H9 (cell line): Measurements from ENCODE around the gene FBXO27. TPM values are rescaled to one million over a fixed set of nuclear protein-coding genes. Genes with fewer than 3 reads are reported as not detected.
A peak's percentile ranks its signal among the peaks of the same experiment; 100 is the strongest.
"Not testable (repeated sequence)": the region's sequence is repeated elsewhere in the genome, so short reads cannot be mapped to it uniquely, and the experiment has no call there.

Experiments
- DNase-seq: peaks from one replicate; pipeline ENCODE4 v3.0.0-alpha.2; 2017
- H2AFZ ChIP-seq: one replicate; pipeline ENCODE4 v1.6.1; 2013; ENCODE audit warnings: mild to moderate bottlenecking, low read length, control low read depth, moderate library complexity
- H2AK5ac ChIP-seq: 2 replicates; pipeline ENCODE4 v1.6.1; 2013; ENCODE audit warnings: low read length, control low read depth, mixed read lengths; ENCODE audit not compliant: insufficient read length
- H2BK120ac ChIP-seq: one replicate; pipeline ENCODE4 v1.6.1; 2013; ENCODE audit warnings: low read depth, mild to moderate bottlenecking, low read length, control low read depth, inconsistent platforms; ENCODE audit not compliant: poor library complexity, severe bottlenecking
- H2BK12ac ChIP-seq: 2 replicates; pipeline ENCODE4 v1.6.1; 2013; ENCODE audit warnings: low read length, control low read depth, mixed read lengths, low read depth; ENCODE audit not compliant: insufficient read length
- H2BK15ac ChIP-seq: 2 replicates; pipeline ENCODE4 v1.6.1; 2013; ENCODE audit warnings: low read depth, low read length, control low read depth
- H2BK20ac ChIP-seq: one replicate; pipeline ENCODE4 v1.6.1; 2013; ENCODE audit warnings: low read depth, mild to moderate bottlenecking, low read length, control low read depth, inconsistent platforms; ENCODE audit not compliant: poor library complexity, severe bottlenecking
- H2BK5ac ChIP-seq: 2 replicates; pipeline ENCODE4 v1.6.1; 2013; ENCODE audit warnings: low read length, control low read depth, mixed read lengths; ENCODE audit not compliant: insufficient read length
- H3K14ac ChIP-seq: 2 replicates; pipeline ENCODE4 v1.6.1; 2013; ENCODE audit warnings: low read length, control low read depth; ENCODE audit not compliant: insufficient read depth
- H3K18ac ChIP-seq: 2 replicates; pipeline ENCODE4 v1.6.1; 2013; ENCODE audit warnings: low read depth, mild to moderate bottlenecking, mixed read lengths, low read length, control low read depth; ENCODE audit not compliant: insufficient read length
- H3K23ac ChIP-seq: 2 replicates; pipeline ENCODE4 v1.6.1; 2013; ENCODE audit warnings: low read length, control low read depth, mixed read lengths, low read depth; ENCODE audit not compliant: insufficient read length
- H3K23me2 ChIP-seq: 2 replicates; pipeline ENCODE4 v1.6.1; 2013; ENCODE audit warnings: low read depth, mild to moderate bottlenecking, mixed read lengths, low read length, control low read depth; ENCODE audit not compliant: insufficient read length, poor library complexity, severe bottlenecking
- H3K27ac ChIP-seq: 2 replicates; pipeline ENCODE4 v1.5.1; 2013; ENCODE audit warnings: low read length, control low read depth, mixed read lengths, low read depth; ENCODE audit not compliant: insufficient read length
- H3K27me3 ChIP-seq: 2 replicates; pipeline ENCODE4 v1.6.1; 2013; ENCODE audit warnings: low read length, control low read depth, inconsistent platforms; ENCODE audit not compliant: insufficient read depth
- H3K4ac ChIP-seq: 2 replicates; pipeline ENCODE4 v1.6.1; 2013; ENCODE audit warnings: low read depth, mild to moderate bottlenecking, control low read depth, inconsistent platforms, low read length, moderate library complexity
- H3K4me1 ChIP-seq: 2 replicates; pipeline ENCODE4 v1.6.1; 2013; ENCODE audit warnings: low read length, control low read depth, inconsistent platforms; ENCODE audit not compliant: insufficient read depth
- H3K4me2 ChIP-seq: 2 replicates; pipeline ENCODE4 v1.6.1; 2013; ENCODE audit warnings: low read length, control low read depth, mixed read lengths; ENCODE audit not compliant: insufficient read length, insufficient read depth
- H3K56ac ChIP-seq: 2 replicates; pipeline ENCODE4 v1.6.1; 2013; ENCODE audit warnings: low read depth, mild to moderate bottlenecking, mixed read lengths, low read length, control low read depth; ENCODE audit not compliant: insufficient read length
- H3K79me1 ChIP-seq: 2 replicates; pipeline ENCODE4 v1.6.1; 2013; ENCODE audit warnings: low read depth, mild to moderate bottlenecking, moderate library complexity, low read length, control low read depth, inconsistent platforms; ENCODE audit not compliant: insufficient read depth, poor library complexity, severe bottlenecking
- H3K79me2 ChIP-seq: 2 replicates; pipeline ENCODE4 v1.6.1; 2013; ENCODE audit warnings: low read length, control low read depth, inconsistent platforms; ENCODE audit not compliant: insufficient read depth
- H3K9ac ChIP-seq: 2 replicates; pipeline ENCODE4 v1.6.1; 2013; ENCODE audit warnings: low read length, control low read depth, mixed read lengths; ENCODE audit not compliant: insufficient read length; ENCODE audit errors: extremely low read depth
- H3K9me3 ChIP-seq: one replicate; pipeline ENCODE4 v1.6.1; 2013; ENCODE audit warnings: low read depth, low read length, inconsistent platforms; ENCODE audit not compliant: control insufficient read depth
- H3T11ph ChIP-seq: one replicate; pipeline ENCODE4 v1.6.1; 2013; ENCODE audit warnings: mild to moderate bottlenecking, low read length, control low read depth, inconsistent platforms
- H4K20me1 ChIP-seq: one replicate; pipeline ENCODE4 v1.6.1; 2013; ENCODE audit not compliant: control insufficient read depth, insufficient read length, insufficient read depth
- H4K5ac ChIP-seq: 2 replicates; pipeline ENCODE4 v1.6.1; 2013; ENCODE audit warnings: low read depth, mild to moderate bottlenecking, mixed read lengths, low read length, control low read depth; ENCODE audit not compliant: insufficient read length
- H4K8ac ChIP-seq: replicated peaks from 2 replicates; pipeline ENCODE4 v1.6.1; 2013; ENCODE audit warnings: low read length, control low read depth, mixed read lengths, low read depth; ENCODE audit not compliant: insufficient read length
- H4K91ac ChIP-seq: 2 replicates; pipeline ENCODE4 v1.6.1; 2013; ENCODE audit warnings: low read depth, mild to moderate bottlenecking, moderate library complexity, mixed read lengths, low read length, control low read depth; ENCODE audit not compliant: insufficient read length
- H3K27ac Mint-ChIP-seq, 3 experiments: 2 replicates in 2 of 3; 3 replicates in 1 of 3; pipeline ENCODE4 v1.8.0; 2020 to 2021; ENCODE audit warnings: mixed read lengths in 3 of 3, mild to moderate bottlenecking in 1 of 3, moderate library complexity in 1 of 3
- H3K27me3 Mint-ChIP-seq: 2 replicates; pipeline ENCODE4 v1.8.0; 2021; ENCODE audit warnings: low read depth, mild to moderate bottlenecking, moderate library complexity, mixed read lengths
- H3K36me3 Mint-ChIP-seq, 3 experiments: 2 replicates in 2 of 3; 3 replicates in 1 of 3; pipeline ENCODE4 v1.8.0; 2020 to 2021; ENCODE audit warnings: low read depth in 3 of 3, mixed read lengths in 3 of 3; ENCODE audit not compliant: insufficient read depth in 1 of 3
- H3K4me1 Mint-ChIP-seq, 2 experiments: 2 replicates each; pipeline ENCODE4 v1.8.0; 2020; ENCODE audit warnings: mixed read lengths in 2 of 2
- H3K4me3 Mint-ChIP-seq, 2 experiments: 2 replicates in 1 of 2; 3 replicates in 1 of 2; pipeline ENCODE4 v1.8.0; 2020 to 2021; ENCODE audit warnings: mild to moderate bottlenecking in 2 of 2, mixed read lengths in 2 of 2, moderate library complexity in 1 of 2
- H3K9me3 Mint-ChIP-seq, 2 experiments: 2 replicates in 1 of 2; 3 replicates in 1 of 2; pipeline ENCODE4 v1.8.0; 2020; ENCODE audit warnings: mild to moderate bottlenecking in 2 of 2, mixed read lengths in 2 of 2, moderate library complexity in 1 of 2
- WGBS: extraction: QIAGEN DNeasy Blood & Tissue Kit; methylation state at CpG from one replicate; pipeline ENCODE4 v1.1.7; 2013; ENCODE audit warnings: missing lambda C conversion rate, low lambda C conversion rate, mixed read lengths; ENCODE audit not compliant: insufficient read length; ENCODE audit errors: extremely low coverage; 5-methylcytosine and 5-hydroxymethylcytosine counted together
- total RNA-seq: library from RNA; stranded (reverse); gene quantifications from 2 replicates; pipeline ENCODE4 v1.2.1, GENCODE V29; 2021
- TF ChIP-seq, protein P1 (sequence below): fragments of 200-600 bp; sonication (generic); conservative IDR thresholded peaks from 3 replicates; pipeline ENCODE4 v1.8.0; 2021; ENCODE audit warnings: antibody characterized with exemption, mild to moderate bottlenecking

FBXO27 gene
- total RNA-seq, 1 experiment from 2014 or later, result 14.5 TPM

DNA sequence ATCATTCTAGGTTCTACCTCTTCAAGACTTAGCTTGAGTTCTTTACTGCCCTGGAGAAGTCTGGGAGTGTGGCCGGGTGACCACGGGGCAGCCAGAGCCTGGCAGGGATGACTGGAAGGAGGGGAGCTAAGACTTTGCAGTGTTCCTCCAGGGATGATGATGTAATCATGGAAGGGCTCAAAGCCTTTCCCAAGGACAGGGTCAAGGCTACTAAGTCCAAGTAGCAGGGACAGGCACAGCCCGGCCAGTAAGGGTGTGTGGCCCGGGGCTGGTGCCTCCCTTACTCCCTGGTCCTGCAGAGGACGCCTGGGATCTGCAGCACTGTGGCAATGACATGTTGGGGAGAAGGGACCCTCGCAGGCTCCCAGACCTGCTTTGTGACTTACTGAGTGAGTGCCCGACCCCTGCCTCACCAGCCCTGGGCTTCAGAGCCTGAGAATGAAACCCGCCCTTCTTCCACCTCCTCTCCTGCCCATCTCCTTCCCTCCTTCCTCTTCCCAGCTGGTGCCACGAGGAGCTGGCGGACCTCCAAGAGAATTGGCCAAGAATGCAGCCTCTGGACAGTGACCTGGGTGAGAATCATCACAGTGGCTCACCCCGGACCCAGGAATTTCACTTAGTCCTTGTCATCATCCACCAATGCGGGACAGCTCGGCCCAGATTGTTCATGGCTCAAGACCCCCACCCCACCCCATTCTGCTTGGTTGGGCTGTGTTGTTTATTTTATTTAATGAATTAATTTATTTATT is 41.2 kb downstream of the FBXO27 start:
- Histone ChIP-seq H3K56ac (no peak overlapping the region), H3K14ac (no peak overlapping the region), H3K79me2 (no peaks in the 10 kb centered on the region), H4K8ac (no peak overlapping the region), H2AFZ (no peak overlapping the region), H3K79me1 (no peaks in the 10 kb centered on the region), H3T11ph (no peak overlapping the region), H3K27me3 (no peaks in the 10 kb centered on the region), H2BK120ac (no peak overlapping the region), H3K23ac (no peak overlapping the region), H2BK5ac (no peak overlapping the region), H2BK12ac (no peak overlapping the region), H3K18ac (no peak overlapping the region), H2BK15ac (no peak overlapping the region), H2BK20ac (no peak overlapping the region), H3K27ac (no peak overlapping the region), H3K23me2 (no peaks in the 10 kb centered on the region), H3K4ac (no peak overlapping the region), H3K9me3 (no peaks in the 10 kb centered on the region), H4K20me1 (no peaks in the 10 kb centered on the region), H4K91ac (no peak overlapping the region), H4K5ac (no peak overlapping the region), H2AK5ac (no peak overlapping the region), H3K4me2 (no peak overlapping the region), H3K9ac (no peak overlapping the region), H3K4me1 (no peaks in the 10 kb centered on the region; the same call in 1 of the 2 replicates)
- Mint-ChIP-seq H3K4me1 (peaks cover 6 to 10% of the 10 kb centered on the region in 2 experiments), H3K27ac (no peak overlapping the region), H3K36me3 (no peaks in the 10 kb centered on the region), H3K9me3 (no peaks in the 10 kb centered on the region), H3K4me3 (peak overlapping the region in 1 of 2 experiments; percentile 54; a peak in 1 of 5 replicates), H3K27me3 (peaks cover 10% of the 10 kb centered on the region)
- no CpG with 5 or more reads among the region's 13 CpGs for WGBS
- TF ChIP-seq, protein P1, sequence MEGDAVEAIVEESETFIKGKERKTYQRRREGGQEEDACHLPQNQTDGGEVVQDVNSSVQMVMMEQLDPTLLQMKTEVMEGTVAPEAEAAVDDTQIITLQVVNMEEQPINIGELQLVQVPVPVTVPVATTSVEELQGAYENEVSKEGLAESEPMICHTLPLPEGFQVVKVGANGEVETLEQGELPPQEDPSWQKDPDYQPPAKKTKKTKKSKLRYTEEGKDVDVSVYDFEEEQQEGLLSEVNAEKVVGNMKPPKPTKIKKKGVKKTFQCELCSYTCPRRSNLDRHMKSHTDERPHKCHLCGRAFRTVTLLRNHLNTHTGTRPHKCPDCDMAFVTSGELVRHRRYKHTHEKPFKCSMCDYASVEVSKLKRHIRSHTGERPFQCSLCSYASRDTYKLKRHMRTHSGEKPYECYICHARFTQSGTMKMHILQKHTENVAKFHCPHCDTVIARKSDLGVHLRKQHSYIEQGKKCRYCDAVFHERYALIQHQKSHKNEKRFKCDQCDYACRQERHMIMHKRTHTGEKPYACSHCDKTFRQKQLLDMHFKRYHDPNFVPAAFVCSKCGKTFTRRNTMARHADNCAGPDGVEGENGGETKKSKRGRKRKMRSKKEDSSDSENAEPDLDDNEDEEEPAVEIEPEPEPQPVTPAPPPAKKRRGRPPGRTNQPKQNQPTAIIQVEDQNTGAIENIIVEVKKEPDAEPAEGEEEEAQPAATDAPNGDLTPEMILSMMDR, result no peak
- DNase-seq, result no peak

DNA sequence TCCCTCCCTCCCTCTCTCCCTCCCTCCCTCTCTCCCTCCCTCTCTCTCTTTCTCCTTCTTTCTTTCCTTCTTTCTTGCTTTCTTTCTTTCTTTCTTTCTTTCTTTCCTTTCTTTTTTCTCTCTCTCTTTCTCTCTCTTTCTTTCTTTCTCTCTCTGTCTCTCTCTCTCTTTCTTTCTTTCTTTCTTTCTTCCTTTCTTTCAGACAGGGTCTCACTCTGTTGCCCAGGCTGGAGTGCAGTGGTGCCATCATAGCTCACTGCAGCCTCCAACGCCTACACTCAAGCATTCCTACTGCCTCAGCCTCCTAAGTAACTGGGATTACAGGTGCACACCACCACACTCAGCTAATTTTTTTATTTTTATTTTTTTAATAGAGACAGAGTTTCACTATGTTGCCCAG is 42.7 kb downstream of the FBXO27 start:
- not testable (repeated sequence) for H3K36me3 Mint-ChIP-seq, H3K23me2 ChIP-seq, H3K9me3 Mint-ChIP-seq, H3K79me1 ChIP-seq, H3K9ac ChIP-seq, H3K4me1 Mint-ChIP-seq, H2AFZ ChIP-seq, H3K4me2 ChIP-seq, H2BK12ac ChIP-seq, H3K79me2 ChIP-seq, DNase-seq, H2BK120ac ChIP-seq, H4K20me1 ChIP-seq, H3K27me3 ChIP-seq, H2BK5ac ChIP-seq, H3K4ac ChIP-seq, H3K4me1 ChIP-seq, H2BK20ac ChIP-seq, H3K4me3 Mint-ChIP-seq, H4K5ac ChIP-seq, H3K18ac ChIP-seq, H3K9me3 ChIP-seq, H2AK5ac ChIP-seq, H3K23ac ChIP-seq, H4K8ac ChIP-seq, H3K27ac ChIP-seq, H2BK15ac ChIP-seq, H3K14ac ChIP-seq, H3K56ac ChIP-seq, H3T11ph ChIP-seq, H4K91ac ChIP-seq
- peak overlapping the region in 1 of 3 experiments; percentile 77; a peak in 2 of 7 replicates for H3K27ac Mint-ChIP-seq
- WGBS, result no CpG with 5 or more reads among the region's 1 CpG
- peaks cover 19% of the 10 kb centered on the region for H3K27me3 Mint-ChIP-seq
